Stimulated activated CD4-positive, alpha-beta T cell treated with anti-CD3 and anti-CD28 coated beads, Interleukin-1b, Interleukin-23, amount 100 ng/mL, for 1 hour (primary cell): ENCODE results near the gene TWIST2.

Experiments used
- DNase-seq, 2 donors: peaks; one replicate each; pipeline ENCODE4 v3.0.0-alpha.2; 2020; ENCODE audit warnings: low read depth in 2 of 2

The TWIST2 gene

GRCh38 chr2:238919307-238919706, 71.4 kb downstream of the TWIST2 start:
- no peak for DNase-seq

DNA sequence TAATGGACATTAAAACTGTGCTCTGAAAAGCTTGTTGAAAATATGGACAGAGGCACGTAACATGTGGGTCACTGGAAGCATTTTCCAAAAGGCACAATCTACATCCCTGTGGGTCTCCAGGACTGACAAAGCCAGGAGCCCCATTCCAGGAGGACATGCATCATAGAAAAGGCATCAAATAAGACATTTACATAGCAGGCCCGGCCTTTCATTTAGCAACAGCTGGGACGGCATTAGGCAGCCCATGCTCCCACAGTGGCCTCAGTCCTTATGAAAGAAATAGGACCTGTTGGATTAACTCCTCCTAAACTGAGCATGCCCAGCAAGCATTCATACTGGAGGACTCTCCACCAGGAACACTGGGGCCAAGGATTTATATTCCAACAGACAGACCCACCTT, 72.2 kb downstream of the TWIST2 start:
- no peak for DNase-seq

GRCh38 chr2:238920601-238921001, 72.7 kb downstream of the TWIST2 start:
- no peak for DNase-seq

DNA sequence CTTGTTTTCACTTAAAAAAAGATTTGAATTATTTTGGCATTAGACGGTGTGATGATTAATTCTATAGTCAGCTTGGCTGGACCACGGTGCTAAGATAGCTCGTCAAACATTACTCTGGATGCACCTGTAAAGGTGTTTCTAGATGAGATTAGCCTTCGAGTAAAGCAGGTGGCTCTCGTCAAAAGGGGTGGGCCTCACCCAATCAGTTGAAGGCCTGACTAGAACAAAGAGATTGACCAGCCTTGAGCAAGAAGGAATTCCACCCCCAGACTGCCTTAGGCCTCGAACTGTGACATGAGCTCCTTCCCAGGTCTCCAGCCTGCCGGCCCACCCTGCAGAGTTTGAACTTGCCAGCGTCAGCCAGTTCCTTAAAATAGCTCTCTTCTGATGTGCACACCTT, 73.4 kb downstream of the TWIST2 start:
- DNase-seq, result no peak

- no peak for DNase-seq
Measured at GRCh38 chr2:238921681-238922319, 73.9 kb downstream of the TWIST2 start.

DNA sequence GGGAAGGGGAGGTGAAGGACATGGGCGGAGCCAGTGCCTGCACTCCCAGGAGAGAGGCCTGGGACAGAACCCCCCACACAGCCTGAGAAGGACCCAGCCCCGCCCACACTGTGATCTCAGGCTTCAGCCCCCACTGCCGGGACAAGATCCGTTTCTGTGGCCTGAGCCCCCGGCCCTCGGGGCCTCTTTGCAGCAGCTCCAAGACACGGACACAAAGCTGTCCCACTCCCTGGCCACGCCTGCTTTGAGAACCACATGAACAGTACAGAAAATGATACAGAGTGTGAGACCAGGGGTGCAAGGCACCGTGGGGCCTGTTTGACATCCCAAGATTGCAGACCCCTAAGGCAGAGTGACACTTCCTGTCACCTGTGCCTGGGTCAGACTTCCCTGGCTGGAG, 74.5 kb downstream of the TWIST2 start:
- DNase-seq, result no peak

- DNase-seq, result no peak
Measured at GRCh38 chr2:238924032-238924431, 76.1 kb downstream of the TWIST2 start.

DNA sequence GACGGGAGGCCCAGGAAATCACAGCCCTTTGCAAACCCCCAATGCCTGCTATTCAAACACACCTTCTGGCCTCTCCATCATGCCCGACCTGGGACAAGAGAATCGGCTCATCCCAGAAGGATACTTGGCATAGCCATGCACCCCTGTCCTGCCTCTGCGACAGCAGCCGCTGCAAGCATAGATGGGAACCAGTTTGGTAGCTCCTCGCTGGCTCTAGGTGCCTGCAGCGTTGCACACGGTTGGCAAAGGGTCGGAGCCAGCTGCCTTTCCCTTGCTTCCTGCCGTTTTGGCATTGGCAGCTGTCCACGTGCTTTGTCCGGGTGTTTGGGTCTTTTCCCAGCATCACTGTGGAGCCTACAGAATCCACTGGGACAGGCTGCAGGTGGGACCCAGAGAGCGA, 76.9 kb downstream of the TWIST2 start:
- DNase-seq, result no peak

GRCh38 chr2:238925281-238925680, 77.4 kb downstream of the TWIST2 start:
- DNase-seq, result no peak

- no peak for DNase-seq
Measured at GRCh38 chr2:238925816-238926521, 78.1 kb downstream of the TWIST2 start.

- no peak for DNase-seq
Measured at GRCh38 chr2:238926761-238927611, 79.1 kb downstream of the TWIST2 start.

GRCh38 chr2:238927746-238928519, 80.0 kb downstream of the TWIST2 start:
- DNase-seq, result no peak

GRCh38 chr2:238928520-238929241, 80.8 kb downstream of the TWIST2 start:
- DNase-seq, result no peak

- DNase-seq, result no peak
Measured at GRCh38 chr2:238929242-238930081, 81.6 kb downstream of the TWIST2 start.

DNA sequence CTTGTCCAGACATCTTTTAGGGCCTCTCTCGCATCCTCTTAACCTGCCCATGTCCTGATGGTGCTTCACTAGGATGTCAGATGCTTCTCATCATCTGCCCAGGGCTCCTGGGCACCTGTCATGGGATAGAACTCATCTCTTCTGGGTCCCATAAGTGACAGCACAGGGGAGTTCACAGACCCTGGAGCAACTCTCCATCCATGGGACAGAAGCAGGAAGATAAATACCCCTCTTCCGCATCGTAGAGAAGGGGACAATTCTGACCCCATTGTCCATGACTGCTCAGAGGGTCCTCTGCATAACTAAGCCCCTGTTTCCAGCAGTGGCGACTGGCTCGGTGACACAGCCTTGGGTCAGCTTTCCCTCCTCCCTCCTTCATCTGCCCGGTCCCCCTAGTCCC, 82.3 kb downstream of the TWIST2 start:
- DNase-seq, result no peak

- DNase-seq, result no peak
Measured at GRCh38 chr2:238936162-238937052, 88.5 kb downstream of the TWIST2 start.

- DNase-seq, result no peak
Measured at GRCh38 chr2:238938003-238938400, 90.1 kb downstream of the TWIST2 start.

- DNase-seq, result no peak
Measured at GRCh38 chr2:238938401-238939055, 90.6 kb downstream of the TWIST2 start.

GRCh38 chr2:238939074-238939473, 91.2 kb downstream of the TWIST2 start:
- no peak for DNase-seq
